ENCODE data around the gene CCDC127. TPM values are rescaled to one million over a fixed set of nuclear protein-coding genes. Genes with fewer than 3 reads are reported as not detected.

CCDC127 gene
- total RNA-seq, 2 donors from 2014 or later = 8.4 to 9.7 TPM

DNA sequence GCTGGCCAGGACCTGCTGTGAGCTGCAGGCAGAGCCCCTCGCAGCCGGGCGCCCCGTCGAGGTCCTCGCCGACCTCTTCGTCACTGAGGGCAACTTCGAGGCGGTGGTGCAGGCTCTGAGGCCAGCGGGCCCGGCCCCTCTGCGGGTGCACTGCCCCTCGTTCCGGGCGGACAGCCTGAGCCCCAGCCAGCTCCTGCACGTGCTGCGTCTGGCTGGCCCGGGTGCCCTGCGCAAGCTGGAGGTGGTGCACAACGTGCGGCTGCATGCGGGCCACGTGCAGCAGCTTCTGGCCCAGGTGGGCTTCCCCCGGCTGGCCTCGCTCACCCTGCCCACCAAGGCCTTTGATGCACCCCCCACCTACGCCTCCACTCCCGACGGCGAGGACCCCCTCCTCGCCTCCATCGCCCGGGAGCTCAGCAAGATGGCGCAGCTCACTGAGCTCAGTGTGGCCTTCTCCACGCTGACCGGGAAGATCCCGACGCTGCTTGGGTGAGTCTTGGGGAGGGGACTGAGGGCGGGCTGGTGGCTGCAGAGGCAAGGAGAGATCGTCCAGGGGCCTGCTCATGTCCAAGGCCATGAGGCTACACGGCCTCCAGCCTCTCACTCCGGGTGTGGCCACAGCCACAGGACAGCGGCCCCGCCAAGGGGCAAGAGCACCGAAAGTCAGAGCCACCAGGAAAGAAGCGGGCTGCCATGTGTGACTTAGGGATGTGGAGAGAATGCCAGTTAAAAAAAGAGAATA, 25.8 kb downstream of the CCDC127 start:
- H3K9me3 Mint-ChIP-seq = no peaks in the 10 kb centered on the region

DNA sequence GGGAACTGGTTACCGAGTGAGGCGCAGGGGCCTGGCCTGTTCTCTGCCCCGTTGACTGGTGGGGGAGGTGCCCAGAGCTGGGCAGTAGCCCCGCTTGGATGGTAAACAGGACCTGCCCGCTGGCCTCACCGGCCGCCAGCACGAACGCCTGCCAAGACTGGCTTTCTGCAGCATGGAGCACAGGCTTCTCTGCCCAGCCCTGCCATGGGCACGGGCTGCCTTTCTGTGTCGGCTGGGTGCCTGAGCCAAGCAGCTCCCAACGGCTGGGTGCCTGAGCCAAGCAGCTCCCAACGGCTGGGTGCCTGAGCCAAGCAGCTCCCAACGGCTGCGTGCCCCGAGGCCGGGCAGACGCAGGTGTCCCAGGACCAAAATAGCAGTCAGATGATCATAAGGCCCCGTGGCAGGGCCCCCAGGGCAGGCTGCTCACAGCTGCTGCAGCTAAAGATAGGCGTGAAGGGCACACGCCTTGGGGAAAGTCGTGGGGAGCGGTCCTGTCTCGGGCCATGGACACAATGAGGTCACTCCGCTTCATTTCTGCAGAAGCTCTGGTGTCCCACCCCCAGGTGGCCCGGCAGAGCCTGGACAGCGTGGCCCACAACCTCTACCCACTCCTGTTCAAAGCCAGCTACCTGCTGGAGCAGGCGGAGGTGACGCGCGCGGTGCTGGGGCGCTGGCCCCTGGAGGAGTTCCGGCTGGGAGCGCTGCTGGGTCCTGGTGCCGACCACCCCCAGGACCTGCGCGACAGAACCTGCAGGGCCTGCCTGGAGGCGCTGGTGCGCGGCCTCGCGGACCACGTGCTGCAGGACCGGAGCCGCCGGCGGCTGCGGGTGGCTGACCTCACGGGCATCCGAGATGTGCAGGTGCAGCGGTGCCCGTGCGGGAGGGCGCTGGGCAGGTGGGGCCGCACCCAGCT, 26.7 kb downstream of the CCDC127 start, which contains the start of gene LRRC14B:
LRRC14B (plus strand) TSS at position 460 of the 913 bp plus-strand sequence; CDS start at position 504, 44 bp downstream.
- no peak within 1 kb of the TSS for H3K4me3 ChIP-seq (ENCODE audit: low read length)
- no peak within 1 kb of the TSS for H3K4me3 Mint-ChIP-seq

More for the DNA sequence above, 25.8 kb downstream of the CCDC127 start:
- peaks cover 7% of the 10 kb centered on the region for H3K4me1 Mint-ChIP-seq
- no peak overlapping the region for H3K27ac Mint-ChIP-seq
- Histone ChIP-seq H3K27ac (ENCODE audit: low read depth, low read length) (no peak overlapping the region), H3K9ac (ENCODE audit: extremely low read depth, low read length, poor library complexity, severe bottlenecking) (no peak overlapping the region), H3K36me3 (ENCODE audit: control insufficient read depth, insufficient read depth, low read length) (no peaks in the 10 kb centered on the region), H3K27me3 (ENCODE audit: control insufficient read depth, insufficient read depth, low read length, poor library complexity, severe bottlenecking) (no peaks in the 10 kb centered on the region), H3K4me3 (ENCODE audit: low read length) (no peak overlapping the region), H3K4me1 (ENCODE audit: control insufficient read depth, insufficient read depth, low read length) (no peaks in the 10 kb centered on the region), H3K9me3 (ENCODE audit: control insufficient read depth, low read length) (no peaks in the 10 kb centered on the region)
- H3K27me3 Mint-ChIP-seq (ENCODE audit: insufficient read depth) = peaks cover 4% of the 10 kb centered on the region
- H3K4me3 Mint-ChIP-seq = no peak overlapping the region
- WGBS, 2 experiments (ENCODE audit: insufficient coverage in 1 of 2, insufficient read length in 1 of 2) = 94 to 96% methylated on average over 30 to 46 of the region's 46 CpGs
- H3K36me3 Mint-ChIP-seq (ENCODE audit: low read depth) = no peaks in the 10 kb centered on the region
- TF ChIP-seq, protein P1, sequence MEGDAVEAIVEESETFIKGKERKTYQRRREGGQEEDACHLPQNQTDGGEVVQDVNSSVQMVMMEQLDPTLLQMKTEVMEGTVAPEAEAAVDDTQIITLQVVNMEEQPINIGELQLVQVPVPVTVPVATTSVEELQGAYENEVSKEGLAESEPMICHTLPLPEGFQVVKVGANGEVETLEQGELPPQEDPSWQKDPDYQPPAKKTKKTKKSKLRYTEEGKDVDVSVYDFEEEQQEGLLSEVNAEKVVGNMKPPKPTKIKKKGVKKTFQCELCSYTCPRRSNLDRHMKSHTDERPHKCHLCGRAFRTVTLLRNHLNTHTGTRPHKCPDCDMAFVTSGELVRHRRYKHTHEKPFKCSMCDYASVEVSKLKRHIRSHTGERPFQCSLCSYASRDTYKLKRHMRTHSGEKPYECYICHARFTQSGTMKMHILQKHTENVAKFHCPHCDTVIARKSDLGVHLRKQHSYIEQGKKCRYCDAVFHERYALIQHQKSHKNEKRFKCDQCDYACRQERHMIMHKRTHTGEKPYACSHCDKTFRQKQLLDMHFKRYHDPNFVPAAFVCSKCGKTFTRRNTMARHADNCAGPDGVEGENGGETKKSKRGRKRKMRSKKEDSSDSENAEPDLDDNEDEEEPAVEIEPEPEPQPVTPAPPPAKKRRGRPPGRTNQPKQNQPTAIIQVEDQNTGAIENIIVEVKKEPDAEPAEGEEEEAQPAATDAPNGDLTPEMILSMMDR (conservative IDR thresholded peaks at IDR 0.05) = no peak
- DNase-seq = no peak

More for the DNA sequence above, 26.7 kb downstream of the CCDC127 start, which contains the start of gene LRRC14B:
- Mint-ChIP-seq H3K27me3 (ENCODE audit: insufficient read depth) (peaks cover 4% of the 10 kb centered on the region), H3K27ac (no peak within 1 kb of the TSS), H3K4me1 (peaks cover 7% of the 10 kb centered on the region), H3K9me3 (no peaks in the 10 kb centered on the region), H3K36me3 (ENCODE audit: low read depth) (no peaks in the 10 kb centered on the region)
- Histone ChIP-seq H3K27me3 (ENCODE audit: control insufficient read depth, insufficient read depth, low read length, poor library complexity, severe bottlenecking) (no peaks in the 10 kb centered on the region), H3K36me3 (ENCODE audit: control insufficient read depth, insufficient read depth, low read length) (no peaks in the 10 kb centered on the region), H3K27ac (ENCODE audit: low read depth, low read length) (no peak within 1 kb of the TSS), H3K9me3 (ENCODE audit: control insufficient read depth, low read length) (no peaks in the 10 kb centered on the region), H3K9ac (ENCODE audit: extremely low read depth, low read length, poor library complexity, severe bottlenecking) (no peak within 1 kb of the TSS), H3K4me1 (ENCODE audit: control insufficient read depth, insufficient read depth, low read length) (no peaks in the 10 kb centered on the region)
- TF ChIP-seq, protein P1 (conservative IDR thresholded peaks at IDR 0.05) = no peak
- no peak for DNase-seq
- WGBS, 2 experiments (ENCODE audit: insufficient coverage in 1 of 2, insufficient read length in 1 of 2) = 91% methylated on average over 41 to 56 of the region's 56 CpGs
